Measurements from ENCODE around the gene NKD2. TPM values are rescaled to one million over a fixed set of nuclear protein-coding genes. Genes with fewer than 3 reads are reported as not detected.
A peak's percentile ranks its signal among the peaks of the same experiment; 100 is the strongest.

NKD2 gene
- total RNA-seq, 1 experiment from 2014 or later = 12.3 TPM

GRCh38 chr5:1086137-1086536 is 77.5 kb downstream of the NKD2 start:
- BruUV-seq (replicated peaks) = no TSS peak

GRCh38 chr5:1086871-1087270 is 78.3 kb downstream of the NKD2 start:
- H3K4me1 ChIP-seq (ENCODE audit: control insufficient read depth, insufficient read depth, low read length) = peaks cover 30% of the 10 kb centered on the region
- no peaks in the 10 kb centered on the region for H3K9me3 ChIP-seq (ENCODE audit: control insufficient read depth, insufficient read depth, low read depth, low read length)
- ATAC-seq (no peak), DNase-seq (ENCODE audit: low read depth, low spot score) (no peak)
- in situ Hi-C loops (cut with HindIII; ENCODE audit: low pct_unique_long_range_greater_than_20kb, low sequenced_read_pairs) (no loop called here), intact Hi-C loops (cut with micrococcal nuclease; ENCODE audit: unreplicated experiment) (no loop called here)
- peaks cover 11% of the 10 kb centered on the region for H3K36me3 ChIP-seq (ENCODE audit: control insufficient read depth, insufficient read depth, low read length)
- H3K27me3 ChIP-seq (ENCODE audit: control insufficient read depth, insufficient read depth, low read length) = no peaks in the 10 kb centered on the region
- ChIA-PET CTCF (no interaction called here), POLR2A (no interaction called here)
- H3K27ac ChIP-seq (ENCODE audit: low read length) = no peak overlapping the region
- no TSS peak for BruUV-seq (replicated peaks)
- H3K4me3 ChIP-seq (ENCODE audit: low read depth in 2 of 2, low read length in 2 of 2) = no peak overlapping the region
- TF ChIP-seq POLR2AphosphoS5 (IDR thresholded peaks at IDR 0.05; ENCODE audit: low read depth, low read length) = no peak

More at GRCh38 chr5:1086137-1086536, 77.5 kb downstream of the NKD2 start:
- Histone ChIP-seq H3K27ac (ENCODE audit: low read length) (no peak overlapping the region), H3K9me3 (ENCODE audit: control insufficient read depth, insufficient read depth, low read depth, low read length) (no peaks in the 10 kb centered on the region), H3K4me1 (ENCODE audit: control insufficient read depth, insufficient read depth, low read length) (peaks cover 28% of the 10 kb centered on the region), H3K4me3 (ENCODE audit: low read depth in 2 of 2, low read length in 2 of 2) (no peak overlapping the region), H3K27me3 (ENCODE audit: control insufficient read depth, insufficient read depth, low read length) (no peaks in the 10 kb centered on the region), H3K36me3 (ENCODE audit: control insufficient read depth, insufficient read depth, low read length) (peaks cover 11% of the 10 kb centered on the region)
- no peak for DNase-seq (ENCODE audit: low read depth, low spot score)
- intact Hi-C loops (cut with micrococcal nuclease; ENCODE audit: unreplicated experiment) = no loop called here
- ChIA-PET CTCF (no interaction called here), POLR2A (no interaction called here)
- TF ChIP-seq REST (IDR thresholded peaks at IDR 0.05; ENCODE audit: insufficient read depth in 1 of 2, low read depth in 2 of 2, low read length in 1 of 2) = peak in 1 of 2 experiments; percentile 82; a peak in 3 of 4 replicates
- TF ChIP-seq TCF7L2 (IDR thresholded peaks at IDR 0.05; ENCODE audit: low read depth, low read length) = no peak
- in situ Hi-C loops (cut with HindIII; ENCODE audit: low pct_unique_long_range_greater_than_20kb, low sequenced_read_pairs) = no loop called here
- no peak for ATAC-seq

- H3K36me3 ChIP-seq (ENCODE audit: control insufficient read depth, insufficient read depth, low read length) = peaks cover 14% of the 10 kb centered on the region
- no peak overlapping the region for H3K4me3 ChIP-seq (ENCODE audit: low read depth in 2 of 2, low read length in 2 of 2)
- intact Hi-C loops (cut with micrococcal nuclease; ENCODE audit: unreplicated experiment) = no loop called here
- in situ Hi-C loops (cut with HindIII; ENCODE audit: low pct_unique_long_range_greater_than_20kb, low sequenced_read_pairs) = no loop called here
- ChIA-PET POLR2A (no interaction called here), CTCF (no interaction called here)
- H3K27me3 ChIP-seq (ENCODE audit: control insufficient read depth, insufficient read depth, low read length) = no peaks in the 10 kb centered on the region
- BruUV-seq (replicated peaks) = no TSS peak
- TF ChIP-seq SIN3A (IDR thresholded peaks at IDR 0.05; ENCODE audit: borderline replicate concordance, insufficient read depth, low read depth, low read length) (no peak), CTCF (IDR thresholded peaks at IDR 0.05) (no peak), REST (IDR thresholded peaks at IDR 0.05; ENCODE audit: insufficient read depth in 1 of 2, low read depth in 2 of 2, low read length in 1 of 2) (no peak), POLR2AphosphoS5 (IDR thresholded peaks at IDR 0.05; ENCODE audit: low read depth, low read length) (no peak), TCF7L2 (IDR thresholded peaks at IDR 0.05; ENCODE audit: low read depth, low read length) (no peak)
- no peaks in the 10 kb centered on the region for H3K9me3 ChIP-seq (ENCODE audit: control insufficient read depth, insufficient read depth, low read depth, low read length)
- H3K27ac ChIP-seq (ENCODE audit: low read length) = no peak overlapping the region; the same call in 1 of the 2 replicates
- ATAC-seq (no peak), DNase-seq (ENCODE audit: low read depth, low spot score) (no peak)
- H3K4me1 ChIP-seq (ENCODE audit: control insufficient read depth, insufficient read depth, low read length) = peaks cover 36% of the 10 kb centered on the region
These were observed 78.8 kb downstream of the NKD2 start for GRCh38 chr5:1087428-1087827.

Measured in Panc1 (cell line).